ENCODE data around the gene KIF3A. TPM values are rescaled to one million over a fixed set of nuclear protein-coding genes. Genes with fewer than 3 reads are reported as not detected.

KIF3A gene
- total and polyA plus RNA-seq, 12 donors = 4.1 to 42.0 (median 10.6) TPM

GRCh38 chr5:132771503-132771998 is 34.2 kb upstream of the KIF3A start:
- Histone ChIP-seq H3K36me3 (replicated peaks in 1 of 2) (no peaks in the 10 kb centered on the region), H3K27ac (peak overlapping the region in 2 of 5 donors; percentile 41 to 65), H3K4me3 (no peak overlapping the region), H3K9me3 (replicated peaks in 1 of 3) (no peaks in the 10 kb centered on the region), H3K27me3 (no peaks in the 10 kb centered on the region), H3K4me1 (replicated peaks in 1 of 2) (peaks cover 7 to 20% of the 10 kb centered on the region in 2 donors)
- 41 to 56% (median 50%) methylated on average over 4 to 8 of the region's 8 CpGs for WGBS, 4 donors
- intact Hi-C loops (cut with DNase I) = no loop called here
- DNase-seq = peak in 5 of 7 donors; percentile 25 to 72 (median 56)
- TF ChIP-seq CTCF (IDR thresholded peaks at IDR 0.05) (no peak), POLR2A (IDR thresholded peaks at IDR 0.05) (no peak)

GRCh38 chr5:132770476-132771159 is 33.3 kb upstream of the KIF3A start:
- no peak for DNase-seq
- Histone ChIP-seq H3K9me3 (replicated peaks in 1 of 3) (no peaks in the 10 kb centered on the region), H3K27ac (no peak overlapping the region), H3K36me3 (replicated peaks in 1 of 2) (no peaks in the 10 kb centered on the region), H3K4me3 (no peak overlapping the region), H3K27me3 (no peaks in the 10 kb centered on the region), H3K4me1 (replicated peaks in 1 of 2) (peaks cover 0 to 17% of the 10 kb centered on the region in 2 donors)
- intact Hi-C loops (cut with DNase I) = no loop called here
- 81 to 93% (median 90%) methylated on average over 7 to 8 of the region's 8 CpGs for WGBS, 4 donors
- TF ChIP-seq CTCF (IDR thresholded peaks at IDR 0.05) (no peak), POLR2A (IDR thresholded peaks at IDR 0.05) (no peak)

- DNase-seq = no peak
- H3K27ac ChIP-seq = peak overlapping the region in 1 of 5 donors; percentile 43
- peaks cover 0 to 10% of the 10 kb centered on the region in 2 donors for H3K4me1 ChIP-seq (replicated peaks in 1 of 2)
- WGBS, 4 donors = 96 to 100% (median 98%) methylated on average over 3 of the region's 3 CpGs
- intact Hi-C loops (cut with DNase I) = no loop called here
- no peaks in the 10 kb centered on the region for H3K27me3 ChIP-seq
- peaks cover 0 to 18% of the 10 kb centered on the region in 2 donors for H3K36me3 ChIP-seq (replicated peaks in 1 of 2)
- TF ChIP-seq CTCF (IDR thresholded peaks at IDR 0.05) (no peak), POLR2A (IDR thresholded peaks at IDR 0.05) (no peak)
- H3K4me3 ChIP-seq = no peak overlapping the region
- H3K9me3 ChIP-seq (replicated peaks in 1 of 3) = no peaks in the 10 kb centered on the region
These were observed 31.1 kb upstream of the KIF3A start for GRCh38 chr5:132768485-132768868.

- WGBS, 4 donors = 84 to 94% (median 89%) methylated on average over 2 of the region's 2 CpGs
- Histone ChIP-seq H3K4me3 (no peak overlapping the region), H3K27me3 (no peaks in the 10 kb centered on the region), H3K27ac (no peak overlapping the region), H3K36me3 (replicated peaks in 1 of 2) (peaks cover 0 to 24% of the 10 kb centered on the region in 2 donors), H3K4me1 (replicated peaks in 1 of 2) (peaks cover 0 to 10% of the 10 kb centered on the region in 2 donors), H3K9me3 (replicated peaks in 1 of 3) (no peaks in the 10 kb centered on the region)
- TF ChIP-seq CTCF (IDR thresholded peaks at IDR 0.05) = no peak
- TF ChIP-seq POLR2A (IDR thresholded peaks at IDR 0.05) = no peak
- no peak for DNase-seq
- intact Hi-C loops (cut with DNase I) = no loop called here
These were observed 29.8 kb upstream of the KIF3A start for GRCh38 chr5:132767150-132767549.
